ENCODE results near the gene SMLR1. TPM values are rescaled to one million over a fixed set of nuclear protein-coding genes. Genes with fewer than 3 reads are reported as not detected.

Gene SMLR1
- total RNA-seq, 1 experiment from 2014 or later = 0.08 TPM

- no peak overlapping the region for H3K27ac ChIP-seq (ENCODE audit: low read length)
- ATAC-seq = no peak
- POLR2A ChIA-PET = no interaction called here
- TF ChIP-seq SIN3A (IDR thresholded peaks at IDR 0.05; ENCODE audit: borderline replicate concordance, insufficient read depth, low read depth, low read length) (no peak), POLR2AphosphoS5 (IDR thresholded peaks at IDR 0.05; ENCODE audit: low read depth, low read length) (no peak), TCF7L2 (IDR thresholded peaks at IDR 0.05; ENCODE audit: low read depth, low read length) (no peak), CTCF (IDR thresholded peaks at IDR 0.05) (no peak), REST (IDR thresholded peaks at IDR 0.05; ENCODE audit: insufficient read depth in 1 of 2, low read depth in 2 of 2, low read length in 1 of 2) (no peak)
- no peak for DNase-seq (ENCODE audit: low read depth, low spot score)
- H3K36me3 ChIP-seq (ENCODE audit: control insufficient read depth, insufficient read depth, low read length) = no peaks in the 10 kb centered on the region
- in situ Hi-C loops (cut with HindIII; ENCODE audit: low pct_unique_long_range_greater_than_20kb, low sequenced_read_pairs) (no loop called here), intact Hi-C loops (cut with micrococcal nuclease; ENCODE audit: unreplicated experiment) (no loop called here)
- H3K4me1 ChIP-seq (ENCODE audit: control insufficient read depth, insufficient read depth, low read length) = no peaks in the 10 kb centered on the region
- H3K27me3 ChIP-seq (ENCODE audit: control insufficient read depth, insufficient read depth, low read length) = no peaks in the 10 kb centered on the region
- H3K9me3 ChIP-seq (ENCODE audit: control insufficient read depth, insufficient read depth, low read depth, low read length) = no peaks in the 10 kb centered on the region
- CTCF ChIA-PET = no interaction called here
- BruUV-seq (replicated peaks) = no TSS peak
- H3K4me3 ChIP-seq (ENCODE audit: low read depth in 2 of 2, low read length in 2 of 2) = no peak overlapping the region
Measured at GRCh38 chr6:130825772-130826441, 1.3 kb upstream of the SMLR1 start.

- TF ChIP-seq SIN3A (IDR thresholded peaks at IDR 0.05; ENCODE audit: borderline replicate concordance, insufficient read depth, low read depth, low read length) (no peak), TCF7L2 (IDR thresholded peaks at IDR 0.05; ENCODE audit: low read depth, low read length) (no peak), POLR2AphosphoS5 (IDR thresholded peaks at IDR 0.05; ENCODE audit: low read depth, low read length) (no peak), REST (IDR thresholded peaks at IDR 0.05; ENCODE audit: insufficient read depth in 1 of 2, low read depth in 2 of 2, low read length in 1 of 2) (no peak), CTCF (IDR thresholded peaks at IDR 0.05) (no peak)
- ChIA-PET CTCF (no interaction called here), POLR2A (no interaction called here)
- Histone ChIP-seq H3K4me1 (ENCODE audit: control insufficient read depth, insufficient read depth, low read length) (no peaks in the 10 kb centered on the region), H3K27ac (ENCODE audit: low read length) (no peak overlapping the region), H3K27me3 (ENCODE audit: control insufficient read depth, insufficient read depth, low read length) (no peaks in the 10 kb centered on the region), H3K4me3 (ENCODE audit: low read depth in 2 of 2, low read length in 2 of 2) (no peak overlapping the region), H3K36me3 (ENCODE audit: control insufficient read depth, insufficient read depth, low read length) (no peaks in the 10 kb centered on the region), H3K9me3 (ENCODE audit: control insufficient read depth, insufficient read depth, low read depth, low read length) (no peaks in the 10 kb centered on the region)
- ATAC-seq = no peak
- intact Hi-C loops (cut with micrococcal nuclease; ENCODE audit: unreplicated experiment) = no loop called here
- in situ Hi-C loops (cut with HindIII; ENCODE audit: low pct_unique_long_range_greater_than_20kb, low sequenced_read_pairs) = no loop called here
- no TSS peak for BruUV-seq (replicated peaks)
- DNase-seq (ENCODE audit: low read depth, low spot score) = no peak
Measured at GRCh38 chr6:130826442-130827246, 562 bp upstream of the SMLR1 start.

All from Panc1 (cell line).